Tibial artery (tissue), 4 donors: ENCODE measurements around the gene ABHD4.

ENCODE experiments used
- DNase-seq, 2 donors: peaks; one replicate each; pipeline ENCODE4 v3.0.0-alpha.2; 2019
- H3K27ac ChIP-seq, 2 donors: fragments of 200-600 bp; sonication (generic) in 1 of 2; 1 replicate in 1 of 2; 2 replicates in 1 of 2; pipeline ENCODE4 v1.5.1; 2018 to 2019; ENCODE audit warnings: mild to moderate bottlenecking in 1 of 2
- H3K27me3 ChIP-seq, 2 donors: fragments of 200-600 bp; sonication (generic) in 1 of 2; one replicate each; pipeline versions ENCODE4 v1.5.1 to v1.6.0; 2016 to 2019
- H3K36me3 ChIP-seq, 3 donors: fragments of 200-600 bp; sonication (generic) in 2 of 3; one replicate each; pipeline ENCODE4 v1.5.1; 2016 to 2019; ENCODE audit warnings: mild to moderate bottlenecking in 2 of 3
- H3K4me1 ChIP-seq, 4 donors: fragments of 200-600 bp; sonication (generic) in 2 of 4; 1 replicate in 3 of 4; 2 replicates in 1 of 4; pipeline ENCODE4 v1.5.1; 2016 to 2019
- H3K4me3 ChIP-seq, 2 donors: fragments of 200-600 bp; sonication (generic) in 1 of 2; 1 replicate in 1 of 2; 2 replicates in 1 of 2; pipeline ENCODE4 v1.5.1; 2018 to 2019; ENCODE audit warnings: mild to moderate bottlenecking in 2 of 2
- H3K9me3 ChIP-seq, 3 donors: fragments of 200-600 bp; sonication (generic) in 1 of 3; one replicate each; pipeline ENCODE4 v1.5.1; 2016 to 2019
- intact Hi-C: fragments of 100-400 bp; cut with DNase I; formaldehyde crosslinking; loops from one replicate; pipeline ENCODE4 v1.15.0; 2023; ENCODE audit warnings: low total_unique reads
- TF ChIP-seq, protein P1 (sequence below), 2 experiments: fragments of 200-600 bp in 1 of 2; fragments of 450-650 bp in 1 of 2; IDR thresholded peaks; one replicate each; pipeline ENCODE4 v1.5.1; 2017 to 2019; ENCODE audit warnings: antibody characterized with exemption in 2 of 2, mild to moderate bottlenecking in 1 of 2, moderate library complexity in 1 of 2

The ABHD4 gene

GRCh38 chr14:22656226-22656625 is 58.1 kb downstream of the ABHD4 start:
- Histone ChIP-seq H3K4me3 (no peak overlapping the region), H3K9me3 (no peaks in the 10 kb centered on the region), H3K4me1 (peaks cover 0 to 20% (median 9%) of the 10 kb centered on the region in 4 donors), H3K36me3 (no peaks in the 10 kb centered on the region), H3K27ac (no peak overlapping the region), H3K27me3 (no peaks in the 10 kb centered on the region)
- TF ChIP-seq, protein P1, sequence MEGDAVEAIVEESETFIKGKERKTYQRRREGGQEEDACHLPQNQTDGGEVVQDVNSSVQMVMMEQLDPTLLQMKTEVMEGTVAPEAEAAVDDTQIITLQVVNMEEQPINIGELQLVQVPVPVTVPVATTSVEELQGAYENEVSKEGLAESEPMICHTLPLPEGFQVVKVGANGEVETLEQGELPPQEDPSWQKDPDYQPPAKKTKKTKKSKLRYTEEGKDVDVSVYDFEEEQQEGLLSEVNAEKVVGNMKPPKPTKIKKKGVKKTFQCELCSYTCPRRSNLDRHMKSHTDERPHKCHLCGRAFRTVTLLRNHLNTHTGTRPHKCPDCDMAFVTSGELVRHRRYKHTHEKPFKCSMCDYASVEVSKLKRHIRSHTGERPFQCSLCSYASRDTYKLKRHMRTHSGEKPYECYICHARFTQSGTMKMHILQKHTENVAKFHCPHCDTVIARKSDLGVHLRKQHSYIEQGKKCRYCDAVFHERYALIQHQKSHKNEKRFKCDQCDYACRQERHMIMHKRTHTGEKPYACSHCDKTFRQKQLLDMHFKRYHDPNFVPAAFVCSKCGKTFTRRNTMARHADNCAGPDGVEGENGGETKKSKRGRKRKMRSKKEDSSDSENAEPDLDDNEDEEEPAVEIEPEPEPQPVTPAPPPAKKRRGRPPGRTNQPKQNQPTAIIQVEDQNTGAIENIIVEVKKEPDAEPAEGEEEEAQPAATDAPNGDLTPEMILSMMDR (IDR thresholded peaks at IDR 0.05) = no peak
- no peak for DNase-seq
- intact Hi-C loops = no loop called here

DNA sequence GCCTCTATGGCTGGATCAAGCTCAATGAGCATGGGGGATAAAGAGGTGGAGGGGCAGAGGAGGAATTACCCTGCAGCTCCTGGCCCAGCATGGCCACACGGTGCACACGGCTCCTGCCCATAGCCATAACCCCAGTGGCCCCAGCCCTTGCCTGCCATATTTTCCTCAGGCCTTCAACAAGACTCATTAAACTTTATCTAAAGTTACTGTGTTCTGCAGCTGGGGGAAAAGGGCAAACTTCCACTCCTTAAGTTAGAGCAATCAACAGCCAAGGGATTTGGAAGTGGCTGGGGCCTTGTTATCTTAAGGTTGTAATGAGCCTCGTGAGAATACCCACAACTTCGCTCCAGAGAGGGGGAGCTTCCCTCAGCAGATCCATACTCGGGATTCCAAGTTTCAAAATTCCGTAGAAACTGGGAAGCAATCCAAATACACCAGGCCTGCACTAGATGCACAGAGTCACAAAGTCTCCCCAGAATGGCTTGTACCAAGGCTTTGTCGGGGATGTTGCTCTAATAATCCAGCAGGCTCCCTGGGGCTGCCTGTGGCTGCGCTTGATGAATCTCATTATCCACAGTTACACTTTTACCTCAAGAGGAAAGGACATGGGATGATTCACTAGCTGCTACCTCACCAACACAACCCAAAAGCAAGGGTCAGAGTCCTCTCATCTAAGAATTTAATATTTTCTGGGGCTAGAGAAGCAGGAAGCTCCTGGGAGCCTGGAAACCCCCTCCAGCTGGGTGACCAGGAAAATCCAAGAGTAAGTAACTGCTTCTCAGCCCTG is 59.0 kb downstream of the ABHD4 start:
- Histone ChIP-seq H3K27me3 (no peaks in the 10 kb centered on the region), H3K9me3 (no peaks in the 10 kb centered on the region), H3K36me3 (no peaks in the 10 kb centered on the region), H3K4me3 (no peak overlapping the region), H3K4me1 (peaks cover 0 to 20% (median 9%) of the 10 kb centered on the region in 4 donors), H3K27ac (peak overlapping the region; percentile 20 to 27)
- TF ChIP-seq, protein P1 (IDR thresholded peaks at IDR 0.05) = no peak
- intact Hi-C loops = no loop called here
- no peak for DNase-seq

GRCh38 chr14:22657861-22658260 is 59.8 kb downstream of the ABHD4 start:
- H3K27ac ChIP-seq = peak overlapping the region in 1 of 2 donors; percentile 20
- H3K27me3 ChIP-seq = no peaks in the 10 kb centered on the region
- intact Hi-C loops = no loop called here
- peaks cover 0 to 20% (median 9%) of the 10 kb centered on the region in 4 donors for H3K4me1 ChIP-seq
- no peak overlapping the region for H3K4me3 ChIP-seq
- no peaks in the 10 kb centered on the region for H3K9me3 ChIP-seq
- TF ChIP-seq, protein P1 (IDR thresholded peaks at IDR 0.05) = peak in 1 of 2 experiments; percentile 25
- no peaks in the 10 kb centered on the region for H3K36me3 ChIP-seq
- no peak for DNase-seq

- Histone ChIP-seq H3K9me3 (no peaks in the 10 kb centered on the region), H3K4me1 (peaks cover 0 to 14% (median 9%) of the 10 kb centered on the region in 4 donors), H3K27me3 (no peaks in the 10 kb centered on the region), H3K36me3 (no peaks in the 10 kb centered on the region), H3K4me3 (no peak overlapping the region), H3K27ac (no peak overlapping the region)
- TF ChIP-seq, protein P1 (IDR thresholded peaks at IDR 0.05) = no peak
- no peak for DNase-seq
- intact Hi-C loops = no loop called here
Observed at GRCh38 chr14:22658946-22659345, 60.8 kb downstream of the ABHD4 start.

DNA sequence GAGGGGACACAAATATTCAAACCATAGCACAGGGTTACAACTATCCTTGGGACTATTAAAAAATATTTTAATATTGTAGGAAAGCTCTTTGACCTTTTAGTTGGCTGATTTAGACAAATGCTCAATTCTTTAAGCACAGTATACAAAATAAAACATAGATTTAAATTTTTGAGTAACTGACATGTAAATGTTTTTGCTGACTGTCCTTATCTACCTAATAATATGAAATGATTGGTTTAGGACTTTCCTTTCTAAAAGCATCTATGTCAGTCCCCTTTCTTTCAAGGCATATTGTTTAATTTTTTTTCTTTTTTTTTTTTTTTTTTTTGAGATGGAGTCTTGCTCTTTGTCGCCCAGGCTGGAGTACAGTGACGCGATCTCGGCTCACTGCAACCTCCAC is 62.6 kb downstream of the ABHD4 start:
- intact Hi-C loops = no loop called here
- DNase-seq = no peak
- Histone ChIP-seq H3K27ac (no peak overlapping the region), H3K4me1 (peaks cover 0 to 14% (median 9%) of the 10 kb centered on the region in 4 donors), H3K4me3 (no peak overlapping the region), H3K9me3 (no peaks in the 10 kb centered on the region), H3K36me3 (no peaks in the 10 kb centered on the region), H3K27me3 (no peaks in the 10 kb centered on the region)
- TF ChIP-seq, protein P1 (IDR thresholded peaks at IDR 0.05) = no peak
